NOMO-1 (cell line): ENCODE data around the gene TLCD4.
"Not testable (repeated sequence)": the region's sequence is repeated elsewhere in the genome, so short reads cannot be mapped to it uniquely, and the experiment has no call there.

ENCODE experiments used
- DNase-seq, 2 experiments: peaks; one replicate each; lab custom pipeline; 2025; ENCODE audit not compliant: unreplicated experiment in 2 of 2; lab: John Stamatoyannopoulos, UW

Gene TLCD4

GRCh38 chr1:95140791-95141190, 23.6 kb downstream of the TLCD4 start:
- DNase-seq = no peak

DNA sequence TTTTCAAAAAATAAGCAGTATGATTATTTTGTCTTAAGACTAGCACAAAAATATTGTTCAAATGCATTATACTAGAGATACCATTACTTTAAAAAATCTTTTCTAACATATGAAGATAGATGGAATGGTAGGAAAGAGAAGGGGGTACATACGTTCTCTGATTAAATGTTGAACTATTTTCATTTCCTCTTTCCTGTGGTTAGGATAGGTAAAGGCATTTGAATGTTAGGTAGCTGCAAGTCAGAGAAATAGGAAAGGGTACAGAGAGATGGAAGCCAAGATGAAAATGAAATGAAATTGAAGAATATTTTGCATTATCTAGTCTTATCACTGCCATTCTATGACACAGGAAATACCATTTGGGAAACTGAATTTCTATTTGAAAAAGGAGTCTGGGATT, 28.3 kb downstream of the TLCD4 start:
- no peak for DNase-seq

- DNase-seq = peak in 1 of 2 experiments; percentile 29
Measured at GRCh38 chr1:95146637-95147036, 29.5 kb downstream of the TLCD4 start.

GRCh38 chr1:95154096-95154495, 36.9 kb downstream of the TLCD4 start:
- DNase-seq = no peak

- DNase-seq = not testable (repeated sequence)
Measured at GRCh38 chr1:95165569-95165968, 48.4 kb downstream of the TLCD4 start.
